ENCODE results near the gene ECE2.

DNA sequence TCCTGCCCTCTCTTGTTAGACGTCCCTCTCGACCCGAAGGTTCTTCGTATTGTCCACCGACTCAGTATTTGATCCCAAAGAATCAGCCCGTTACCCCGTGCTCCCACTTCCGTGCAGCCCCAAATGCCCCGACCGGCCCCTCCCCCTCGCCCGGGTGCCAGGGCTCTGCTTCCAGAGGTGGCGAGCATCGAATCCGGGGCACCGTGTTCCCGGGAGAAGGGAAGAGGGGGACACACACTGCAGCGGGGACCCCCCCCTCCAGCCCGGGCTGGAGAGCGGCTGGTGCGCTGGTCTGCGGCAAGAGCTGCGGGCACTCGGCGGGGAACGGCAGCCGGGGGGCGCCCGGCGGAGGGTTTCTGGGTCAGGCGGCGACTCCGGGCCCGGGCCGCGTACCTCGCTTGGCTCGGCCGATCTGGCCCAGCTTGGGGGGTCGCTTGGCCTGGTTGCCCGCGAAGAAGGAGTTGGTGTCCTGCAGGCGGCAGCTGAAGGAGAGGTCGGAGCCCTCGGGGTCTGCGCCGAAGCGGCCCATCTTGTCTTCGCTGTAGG is 15.0 kb upstream of the ECE2 start:
- TF ChIP-seq, protein P1, sequence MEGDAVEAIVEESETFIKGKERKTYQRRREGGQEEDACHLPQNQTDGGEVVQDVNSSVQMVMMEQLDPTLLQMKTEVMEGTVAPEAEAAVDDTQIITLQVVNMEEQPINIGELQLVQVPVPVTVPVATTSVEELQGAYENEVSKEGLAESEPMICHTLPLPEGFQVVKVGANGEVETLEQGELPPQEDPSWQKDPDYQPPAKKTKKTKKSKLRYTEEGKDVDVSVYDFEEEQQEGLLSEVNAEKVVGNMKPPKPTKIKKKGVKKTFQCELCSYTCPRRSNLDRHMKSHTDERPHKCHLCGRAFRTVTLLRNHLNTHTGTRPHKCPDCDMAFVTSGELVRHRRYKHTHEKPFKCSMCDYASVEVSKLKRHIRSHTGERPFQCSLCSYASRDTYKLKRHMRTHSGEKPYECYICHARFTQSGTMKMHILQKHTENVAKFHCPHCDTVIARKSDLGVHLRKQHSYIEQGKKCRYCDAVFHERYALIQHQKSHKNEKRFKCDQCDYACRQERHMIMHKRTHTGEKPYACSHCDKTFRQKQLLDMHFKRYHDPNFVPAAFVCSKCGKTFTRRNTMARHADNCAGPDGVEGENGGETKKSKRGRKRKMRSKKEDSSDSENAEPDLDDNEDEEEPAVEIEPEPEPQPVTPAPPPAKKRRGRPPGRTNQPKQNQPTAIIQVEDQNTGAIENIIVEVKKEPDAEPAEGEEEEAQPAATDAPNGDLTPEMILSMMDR (IDR thresholded peaks at IDR 0.05) = no peak
- TF ChIP-seq GABPB1 (CRISPR knock-in tag; IDR thresholded peaks at IDR 0.05) (no peak), SP1 (CRISPR knock-in tag; conservative IDR thresholded peaks at IDR 0.05) (no peak), ZNF121 (CRISPR knock-in tag; IDR thresholded peaks at IDR 0.05) (no peak), TEAD4 (CRISPR knock-in tag; IDR thresholded peaks at IDR 0.05) (no peak), ELF4 (CRISPR knock-in tag; IDR thresholded peaks at IDR 0.05; ENCODE audit: low read depth) (no peak), CREB1 (CRISPR knock-in tag; IDR thresholded peaks at IDR 0.05) (no peak), JUN (CRISPR knock-in tag; IDR thresholded peaks at IDR 0.05) (no peak), MXD4 (CRISPR knock-in tag; IDR thresholded peaks at IDR 0.05; ENCODE audit: borderline replicate concordance) (no peak)
- TF ChIP-seq, protein P2, sequence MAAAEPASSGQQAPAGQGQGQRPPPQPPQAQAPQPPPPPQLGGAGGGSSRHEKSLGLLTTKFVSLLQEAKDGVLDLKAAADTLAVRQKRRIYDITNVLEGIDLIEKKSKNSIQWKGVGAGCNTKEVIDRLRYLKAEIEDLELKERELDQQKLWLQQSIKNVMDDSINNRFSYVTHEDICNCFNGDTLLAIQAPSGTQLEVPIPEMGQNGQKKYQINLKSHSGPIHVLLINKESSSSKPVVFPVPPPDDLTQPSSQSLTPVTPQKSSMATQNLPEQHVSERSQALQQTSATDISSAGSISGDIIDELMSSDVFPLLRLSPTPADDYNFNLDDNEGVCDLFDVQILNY (CRISPR knock-in tag; IDR thresholded peaks at IDR 0.05) = no peak
- TF ChIP-seq, protein P3, sequence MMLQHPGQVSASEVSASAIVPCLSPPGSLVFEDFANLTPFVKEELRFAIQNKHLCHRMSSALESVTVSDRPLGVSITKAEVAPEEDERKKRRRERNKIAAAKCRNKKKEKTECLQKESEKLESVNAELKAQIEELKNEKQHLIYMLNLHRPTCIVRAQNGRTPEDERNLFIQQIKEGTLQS (CRISPR knock-in tag; conservative IDR thresholded peaks at IDR 0.05) = no peak

All from WTC11 (cell line).